ENCODE results near the gene OBSL1.
A peak's percentile ranks its signal among the peaks of the same experiment; 100 is the strongest.

Gene OBSL1

GRCh38 chr2:219545943-219546352 is 25.4 kb downstream of the OBSL1 start:
- no peak for DNase-seq

GRCh38 chr2:219545295-219545942 is 25.9 kb downstream of the OBSL1 start:
- DNase-seq, result no peak

GRCh38 chr2:219544567-219544966 is 26.8 kb downstream of the OBSL1 start:
- DNase-seq, result no peak

- DNase-seq, result peak; percentile 99
These were observed 27.6 kb downstream of the OBSL1 start, which contains the start of the genes CHPF and TMEM198 for GRCh38 chr2:219543596-219544358. TSS of gene CHPF (minus strand) at chr2:219543809. CDS start at chr2:219543538, 271 bp downstream. TSS of gene TMEM198 (plus strand) at chr2:219544028. CDS start at chr2:219544728, 700 bp downstream.

GRCh38 chr2:219542931-219543595 is 28.3 kb downstream of the OBSL1 start:
- DNase-seq, result no peak

- DNase-seq, result peak; percentile 93
These were observed 29.6 kb downstream of the OBSL1 start for GRCh38 chr2:219541611-219542180.

GRCh38 chr2:219540784-219541504 is 30.4 kb downstream of the OBSL1 start:
- DNase-seq, result no peak

- DNase-seq, result no peak
These were observed 31.2 kb downstream of the OBSL1 start for GRCh38 chr2:219539926-219540678.

- no peak for DNase-seq
These were observed 32.2 kb downstream of the OBSL1 start for GRCh38 chr2:219538956-219539788.

GRCh38 chr2:219538504-219538951 is 32.8 kb downstream of the OBSL1 start:
- DNase-seq, result no peak

GRCh38 chr2:219537657-219538488 is 33.5 kb downstream of the OBSL1 start:
- no peak for DNase-seq

GRCh38 chr2:219536967-219537366 is 34.4 kb downstream of the OBSL1 start:
- DNase-seq, result no peak

- no peak for DNase-seq
These were observed 34.9 kb downstream of the OBSL1 start for GRCh38 chr2:219536425-219536824.

- no peak for DNase-seq
These were observed 37.2 kb downstream of the OBSL1 start for GRCh38 chr2:219533930-219534661.

GRCh38 chr2:219532378-219532649 is 39.0 kb downstream of the OBSL1 start:
- DNase-seq, result no peak

- DNase-seq, result no peak
These were observed 39.5 kb downstream of the OBSL1 start for GRCh38 chr2:219531639-219532377.

- peak; percentile 97 for DNase-seq
These were observed 41.0 kb downstream of the OBSL1 start for GRCh38 chr2:219530048-219530963.

- DNase-seq, result no peak
These were observed 43.9 kb downstream of the OBSL1 start for GRCh38 chr2:219527472-219527871.

Data from 8988T (cell line).